Heart right ventricle (tissue), 16 donors: Measurements from ENCODE around the gene MPP2. TPM values are rescaled to one million over a fixed set of nuclear protein-coding genes. Genes with fewer than 3 reads are reported as not detected.

ENCODE experiments used
- ATAC-seq, 8 donors: fragments of 200-7000 bp; cut with Tn5 transposase; one replicate each; pipeline ENCODE4 v1.9.1; 2020; ENCODE audit warnings: mild to moderate bottlenecking in 8 of 8, moderate library complexity in 8 of 8, moderate number of reproducible peaks in 1 of 8
- DNase-seq, 2 donors: peaks; one replicate each; pipeline ENCODE4 v3.0.0-alpha.2; 2020
- H3K27ac ChIP-seq, 10 donors: fragments of 200-600 bp; sonication (generic) in 2 of 10; one replicate each; pipeline versions ENCODE4 v1.5.0 to v1.8.0; 2020 to 2022; ENCODE audit warnings: mild to moderate bottlenecking in 3 of 10
- H3K27me3 ChIP-seq, 7 donors: fragments of 200-600 bp; one replicate each; pipeline ENCODE4 v1.8.0; 2021 to 2022; ENCODE audit warnings: mild to moderate bottlenecking in 2 of 7
- H3K36me3 ChIP-seq, 9 donors: fragments of 200-600 bp; sonication (generic) in 1 of 9; one replicate each; pipeline versions ENCODE4 v1.5.0 to v1.8.0; 2020 to 2022; ENCODE audit warnings: mild to moderate bottlenecking in 2 of 9
- H3K4me1 ChIP-seq, 9 donors: fragments of 200-600 bp; sonication (generic) in 1 of 9; one replicate each; pipeline versions ENCODE4 v1.5.0 to v1.8.0; 2020 to 2022; ENCODE audit warnings: mild to moderate bottlenecking in 4 of 9
- H3K4me3 ChIP-seq, 10 donors: fragments of 200-600 bp; sonication (generic) in 2 of 10; one replicate each; pipeline versions ENCODE4 v1.5.0 to v1.8.0; 2020 to 2022; ENCODE audit warnings: mild to moderate bottlenecking in 7 of 10, moderate library complexity in 2 of 10
- H3K9me3 ChIP-seq, 11 donors: fragments of 200-600 bp in 10 of 11; sonication (generic) in 2 of 11; one replicate each; pipeline versions ENCODE4 v1.5.0 to v1.8.0; 2013 to 2022; ENCODE audit warnings: mild to moderate bottlenecking in 2 of 11, control low read depth in 1 of 11, moderate library complexity in 1 of 11
- CTCF ChIP-seq, 9 donors: fragments of 200-600 bp; sonication (generic) in 2 of 9; IDR thresholded peaks; one replicate each; pipeline versions ENCODE4 v1.5.0 to v1.8.0; 2021 to 2022; ENCODE audit warnings: antibody characterized with exemption in 9 of 9, mild to moderate bottlenecking in 5 of 9, moderate library complexity in 1 of 9
- WGBS, 2 donors: extraction: QIAGEN DNeasy Blood & Tissue Kit; methylation state at CpG; one replicate each; pipeline ENCODE4 v1.1.7; 2013; ENCODE audit warnings: inconsistent platforms in 1 of 2; 5-methylcytosine and 5-hydroxymethylcytosine counted together
- intact Hi-C, 10 donors: fragments of 100-400 bp; cut with DNase I; formaldehyde crosslinking; loops; one replicate each; pipeline versions ENCODE4 v1.11.1 to v1.14.2; 2022
- polyA plus RNA-seq, 2 donors: library from polyadenylated mRNA; stranded (reverse); fragments of 200-250 nt; gene quantifications; one replicate each; pipeline ENCODE4 v1.2.3, GENCODE V29; 2013
- total RNA-seq, 10 donors: library from RNA; stranded (reverse); fragmentation: NEBNext Ultra II Directional in 3 of 10; extraction: Animal tissue kit (Norgen Biotek cat#: 25700) in 3 of 10; gene quantifications; one replicate each; pipeline versions ENCODE4 v1.2.1 to v1.2.4, GENCODE V29; 2021 to 2023
- donor health status: Arrhythmogenic right ventricular cardiomyopathy.
- donor health status: ischemic (EF 13 %, LVEDD 7.1; RV severe dilation, severe dysfunction).
- donor health status: healthy with polysubstance abuse.
- donor health status: DM: no; HTN: yes; CAD: no.
- donor health status: DM: no; HTN: no; CAD: no.
- donor health status: ischemic (EF 25% LVEDD 6.9; RV normal size, moderate dysfunction).
- donor health status: ischemic (EF 25% LVEDD 5.7; RV mildly dilated, moderate dysfunction).
- donor health status: healthy.
- donor health status: DM: yes; HTN: yes; CAD: no.
- donor health status: Ischemic cardiomyopathy.
- donor health status: ischemic (EF 35%, LVEDD 5.7; RV mildly dilated, moderate dysfunction).
- donor health status: nonischemic (EF 11% LVEDD 7.7; RV severe dilation, severe dysfunction).
- donor health status: DM: yes; HTN: yes; CAD: no.
- donor health status: PGD.
- donor health status: ischemic (EF 29% LVEDD 5.4; RV normal size, mild dysfunction).
- donor health status: nonischemic (EF 23%, LVEDD 6.1; RV moderate dilation, normal function).

The MPP2 gene
- total and polyA plus RNA-seq, 12 donors: 5.0 to 20.7 (median 12.9) TPM

- ATAC-seq (no peak), DNase-seq (no peak)
- peak overlapping the region in 6 of 10 donors; percentile 75 to 95 (median 86) for H3K4me3 ChIP-seq
- TF ChIP-seq CTCF (IDR thresholded peaks at IDR 0.05): no peak
- no peak overlapping the region for H3K27ac ChIP-seq
- H3K9me3 ChIP-seq: no peaks in the 10 kb centered on the region
- peaks cover 3 to 41% (median 33%) of the 10 kb centered on the region in 9 donors for H3K4me1 ChIP-seq
- 50 to 59% methylated on average over 3 of the region's 3 CpGs for WGBS, 2 donors
- intact Hi-C loops: no loop called here
- peaks cover 0 to 52% (median 0%) of the 10 kb centered on the region in 7 donors for H3K27me3 ChIP-seq
- peaks cover 0 to 9% (median 0%) of the 10 kb centered on the region in 9 donors for H3K36me3 ChIP-seq
These were observed 1.8 kb downstream of the MPP2 start for GRCh38 chr17:43905400-43905984.

GRCh38 chr17:43901861-43902589 lies 5.3 kb downstream of the MPP2 start:
- ATAC-seq (no peak), DNase-seq (no peak)
- intact Hi-C loops: no loop called here
- Histone ChIP-seq H3K4me3 (no peak overlapping the region), H3K36me3 (peaks cover 0 to 21% (median 0%) of the 10 kb centered on the region in 9 donors), H3K4me1 (peaks cover 0 to 39% (median 30%) of the 10 kb centered on the region in 9 donors), H3K27ac (no peak overlapping the region), H3K27me3 (peaks cover 0 to 20% (median 0%) of the 10 kb centered on the region in 7 donors), H3K9me3 (no peaks in the 10 kb centered on the region)
- TF ChIP-seq CTCF (IDR thresholded peaks at IDR 0.05): no peak
- 60 to 74% methylated on average over 7 of the region's 7 CpGs for WGBS, 2 donors

GRCh38 chr17:43900858-43901754 lies 6.2 kb downstream of the MPP2 start:
- H3K27ac ChIP-seq: no peak overlapping the region
- DNase-seq (no peak), ATAC-seq (peak in 3 of 8 donors; percentile 5 to 20 (median 12))
- peak overlapping the region; percentile 25 to 61 (median 50) for H3K4me3 ChIP-seq
- H3K9me3 ChIP-seq: no peaks in the 10 kb centered on the region
- no peak for TF ChIP-seq CTCF (IDR thresholded peaks at IDR 0.05)
- intact Hi-C loops: no loop called here
- H3K27me3 ChIP-seq: peaks cover 0 to 11% (median 0%) of the 10 kb centered on the region in 7 donors
- H3K4me1 ChIP-seq: peaks cover 0 to 33% (median 24%) of the 10 kb centered on the region in 9 donors
- WGBS, 2 donors: 32 to 34% methylated on average over 13 of the region's 13 CpGs
- H3K36me3 ChIP-seq: peaks cover 0 to 30% (median 0%) of the 10 kb centered on the region in 9 donors
